ENCODE results near the gene GANC.

GANC gene

GRCh38 chr15:42233107-42233506 is 39.9 kb upstream of the GANC start:
- no peak for DNase-seq (ENCODE audit: low read depth)
- no peak overlapping the region for H3K4me3 ChIP-seq (ENCODE audit: low read length)
- TF ChIP-seq CTCF (IDR thresholded peaks at IDR 0.05; ENCODE audit: insufficient read depth, low read depth, low read length, missing control alignments): no peak

- H3K4me3 ChIP-seq (ENCODE audit: low read length): no peak overlapping the region
- TF ChIP-seq CTCF (IDR thresholded peaks at IDR 0.05; ENCODE audit: insufficient read depth, low read depth, low read length, missing control alignments): no peak
- DNase-seq (ENCODE audit: low read depth): no peak
Observed at GRCh38 chr15:42239528-42240182, 33.3 kb upstream of the GANC start.

- no peak for DNase-seq (ENCODE audit: low read depth)
- H3K4me3 ChIP-seq (ENCODE audit: low read length): no peak overlapping the region
- TF ChIP-seq CTCF (IDR thresholded peaks at IDR 0.05; ENCODE audit: insufficient read depth, low read depth, low read length, missing control alignments): no peak
Observed at GRCh38 chr15:42240823-42241222, 32.2 kb upstream of the GANC start.

- H3K4me3 ChIP-seq (ENCODE audit: low read length): no peak overlapping the region
- no peak for TF ChIP-seq CTCF (IDR thresholded peaks at IDR 0.05; ENCODE audit: insufficient read depth, low read depth, low read length, missing control alignments)
Observed at GRCh38 chr15:42253300-42253699, 19.7 kb upstream of the GANC start.

GRCh38 chr15:42264795-42265194 is 8.2 kb upstream of the GANC start:
- no peak overlapping the region for H3K4me3 ChIP-seq (ENCODE audit: low read length)
- DNase-seq (ENCODE audit: low read depth): no peak
- TF ChIP-seq CTCF (IDR thresholded peaks at IDR 0.05; ENCODE audit: insufficient read depth, low read depth, low read length, missing control alignments): no peak

More at GRCh38 chr15:42253300-42253699, 19.7 kb upstream of the GANC start:
- no peak for DNase-seq (ENCODE audit: low read depth)

- no peak for DNase-seq (ENCODE audit: low read depth)
- no peak for TF ChIP-seq CTCF (IDR thresholded peaks at IDR 0.05; ENCODE audit: insufficient read depth, low read depth, low read length, missing control alignments)
- no peak overlapping the region for H3K4me3 ChIP-seq (ENCODE audit: low read length)
Observed at GRCh38 chr15:42267286-42267685, 5.7 kb upstream of the GANC start.

- TF ChIP-seq CTCF (IDR thresholded peaks at IDR 0.05; ENCODE audit: insufficient read depth, low read depth, low read length, missing control alignments): no peak
- no peak for DNase-seq (ENCODE audit: low read depth)
- peak overlapping the region; percentile 28 for H3K4me3 ChIP-seq (ENCODE audit: low read length)
Observed at GRCh38 chr15:42270551-42270950, 2.5 kb upstream of the GANC start.

Data from epithelial cell of esophagus (primary cell).